Small intestine (tissue), 7 donors: ENCODE data around the gene IQCE. TPM values are rescaled to one million over a fixed set of nuclear protein-coding genes. Genes with fewer than 3 reads are reported as not detected.
A peak's percentile ranks its signal among the peaks of the same experiment; 100 is the strongest.

Source experiments
- DNase-seq, 2 donors: peaks; one replicate each; pipeline versions ENCODE4 v3.0.0 to v3.0.0-alpha.2; 2013
- FAIRE-seq: peaks from 2 replicates; lab custom pipeline; 2012; peaks lifted over from hg19 to GRCh38; lab: Jason Lieb, UNC
- H3K27ac ChIP-seq, 3 donors: one replicate each; pipeline ENCODE4 v1.5.1; 2013; ENCODE audit warnings: low read length in 2 of 3, mild to moderate bottlenecking in 2 of 3, control low read depth in 1 of 3, inconsistent platforms in 1 of 3, low read depth in 1 of 3, moderate library complexity in 1 of 3
- H3K27me3 ChIP-seq, 3 donors: one replicate each; pipeline ENCODE4 v1.6.1; 2013; ENCODE audit warnings: low read length in 3 of 3, inconsistent platforms in 1 of 3; ENCODE audit not compliant: control insufficient read depth in 3 of 3, insufficient read depth in 3 of 3
- H3K36me3 ChIP-seq, 3 donors: one replicate each; pipeline ENCODE4 v1.6.1; 2013; ENCODE audit warnings: low read length in 3 of 3, inconsistent platforms in 1 of 3, low read depth in 1 of 3, mild to moderate bottlenecking in 1 of 3, moderate library complexity in 1 of 3; ENCODE audit not compliant: control insufficient read depth in 3 of 3, insufficient read depth in 2 of 3
- H3K4me1 ChIP-seq, 3 donors: one replicate each; pipeline ENCODE4 v1.6.1; 2013; ENCODE audit warnings: low read length in 2 of 3, inconsistent platforms in 1 of 3, low read depth in 1 of 3, mild to moderate bottlenecking in 1 of 3, moderate library complexity in 1 of 3; ENCODE audit not compliant: control insufficient read depth in 3 of 3, insufficient read depth in 2 of 3
- H3K4me3 ChIP-seq, 3 donors: one replicate each; pipeline ENCODE4 v1.5.1; 2013; ENCODE audit warnings: low read length in 3 of 3, control low read depth in 1 of 3, inconsistent platforms in 1 of 3, low read depth in 1 of 3, mild to moderate bottlenecking in 1 of 3, moderate library complexity in 1 of 3
- H3K9me3 ChIP-seq, 2 donors: one replicate each; pipeline ENCODE4 v1.6.1; 2013; ENCODE audit warnings: low read depth in 1 of 2, low read length in 1 of 2; ENCODE audit not compliant: control insufficient read depth in 2 of 2, insufficient read depth in 1 of 2
- WGBS, 3 donors: extraction: QIAGEN DNeasy Blood & Tissue Kit; methylation state at CpG; one replicate each; pipeline ENCODE4 v1.1.7; 2013; 5-methylcytosine and 5-hydroxymethylcytosine counted together
- polyA plus RNA-seq, 4 donors: library from polyadenylated mRNA; stranded (reverse) in 3 of 4; unstranded in 1 of 4; fragments of 200-250 nt in 3 of 4; fragments of 120-200 nt in 1 of 4; gene quantifications; one replicate each; pipeline versions ENCODE4 v1.2.1 to v1.2.3, GENCODE V29; 2013
- donor health status: healthy with polysubstance abuse.
- donor health status: control.
- donor health status: control.
- donor health status: Bipolar disorder and iron deficiency.
- donor health status: healthy.

Gene IQCE
- polyA plus RNA-seq, 4 donors, result 10.4 to 20.8 (median 15.5) TPM

GRCh38 chr7:2635148-2635668, 76.4 kb downstream of the IQCE start:
- Histone ChIP-seq H3K27ac (peak overlapping the region in 1 of 3 donors; percentile 35), H3K27me3 (no peaks in the 10 kb centered on the region), H3K4me1 (peaks cover 2 to 58% (median 5%) of the 10 kb centered on the region in 3 donors), H3K9me3 (no peaks in the 10 kb centered on the region), H3K4me3 (no peak overlapping the region), H3K36me3 (peaks cover 0 to 66% (median 4%) of the 10 kb centered on the region in 3 donors)
- no peak for DNase-seq
- 92 to 96% (median 96%) methylated on average over 15 of the region's 15 CpGs for WGBS, 3 donors
- no peak for FAIRE-seq

- peak; percentile 55 to 67 for DNase-seq
- peak overlapping the region; percentile 0 to 57 (median 19) for H3K27ac ChIP-seq
These were observed 77.3 kb downstream of the IQCE start for GRCh38 chr7:2635810-2636701.

GRCh38 chr7:2637066-2637471, 78.3 kb downstream of the IQCE start:
- 89 to 93% (median 92%) methylated on average over 14 to 17 of the region's 17 CpGs for WGBS, 3 donors
- FAIRE-seq (no peak), DNase-seq (no peak)
- Histone ChIP-seq H3K36me3 (peaks cover 0 to 83% (median 4%) of the 10 kb centered on the region in 3 donors), H3K4me3 (no peak overlapping the region), H3K27ac (peak overlapping the region in 2 of 3 donors; percentile 11 to 57), H3K27me3 (no peaks in the 10 kb centered on the region), H3K4me1 (peaks cover 0 to 50% (median 2%) of the 10 kb centered on the region in 3 donors), H3K9me3 (no peaks in the 10 kb centered on the region)

More at GRCh38 chr7:2635810-2636701, 77.3 kb downstream of the IQCE start:
- 56 to 64% (median 61%) methylated on average over 22 of the region's 22 CpGs for WGBS, 3 donors
- H3K27me3 ChIP-seq, result no peaks in the 10 kb centered on the region
- no peak for FAIRE-seq
- no peaks in the 10 kb centered on the region for H3K9me3 ChIP-seq
- H3K36me3 ChIP-seq, result peaks cover 0 to 74% (median 4%) of the 10 kb centered on the region in 3 donors
- peaks cover 0 to 51% (median 4%) of the 10 kb centered on the region in 3 donors for H3K4me1 ChIP-seq
- H3K4me3 ChIP-seq, result no peak overlapping the region

GRCh38 chr7:2637505-2638223, 78.9 kb downstream of the IQCE start:
- Histone ChIP-seq H3K36me3 (peaks cover 0 to 87% (median 4%) of the 10 kb centered on the region in 3 donors), H3K27me3 (no peaks in the 10 kb centered on the region), H3K4me3 (no peak overlapping the region), H3K27ac (peak overlapping the region in 2 of 3 donors; percentile 19 to 57), H3K4me1 (peaks cover 0 to 50% (median 2%) of the 10 kb centered on the region in 3 donors), H3K9me3 (no peaks in the 10 kb centered on the region)
- WGBS, 3 donors, result 72 to 85% (median 77%) methylated on average over 20 to 23 of the region's 23 CpGs
- FAIRE-seq (no peak), DNase-seq (no peak)

- Histone ChIP-seq H3K36me3 (peaks cover 0 to 89% (median 4%) of the 10 kb centered on the region in 3 donors), H3K27ac (peak overlapping the region in 2 of 3 donors; percentile 19 to 41), H3K9me3 (no peaks in the 10 kb centered on the region), H3K27me3 (no peaks in the 10 kb centered on the region), H3K4me1 (peaks cover 0 to 49% (median 4%) of the 10 kb centered on the region in 3 donors), H3K4me3 (no peak overlapping the region)
- no peak for DNase-seq
- 70 to 77% (median 74%) methylated on average over 31 to 34 of the region's 34 CpGs for whole genome bisulfite sequencing, 3 donors
- no peak for FAIRE-seq
These were observed 79.6 kb downstream of the IQCE start for GRCh38 chr7:2638224-2638991.

GRCh38 chr7:2639181-2639681, 80.5 kb downstream of the IQCE start:
- FAIRE-seq (no peak), DNase-seq (no peak)
- 85 to 89% (median 85%) methylated on average over 22 to 24 of the region's 24 CpGs for WGBS, 3 donors
- H3K4me1 ChIP-seq, result peaks cover 0 to 41% (median 2%) of the 10 kb centered on the region in 3 donors
- H3K36me3 ChIP-seq, result peaks cover 0 to 90% (median 4%) of the 10 kb centered on the region in 3 donors
- no peaks in the 10 kb centered on the region for H3K9me3 ChIP-seq
- H3K27me3 ChIP-seq, result no peaks in the 10 kb centered on the region
- H3K4me3 ChIP-seq, result no peak overlapping the region
- H3K27ac ChIP-seq, result no peak overlapping the region

GRCh38 chr7:2639695-2640481, 81.1 kb downstream of the IQCE start:
- H3K4me3 ChIP-seq, result no peak overlapping the region
- H3K27me3 ChIP-seq, result no peaks in the 10 kb centered on the region
- 77 to 87% (median 82%) methylated on average over 35 to 37 of the region's 37 CpGs for WGBS, 3 donors
- H3K27ac ChIP-seq, result peak overlapping the region in 1 of 3 donors; percentile 83
- DNase-seq, result no peak
- peaks cover 0 to 38% (median 2%) of the 10 kb centered on the region in 3 donors for H3K4me1 ChIP-seq
- peaks cover 0 to 91% (median 4%) of the 10 kb centered on the region in 3 donors for H3K36me3 ChIP-seq
- H3K9me3 ChIP-seq, result no peaks in the 10 kb centered on the region
- FAIRE-seq, result no peak
